Measurements from ENCODE around the gene AAMP.

AAMP gene

GRCh38 chr2:218218268-218219185, 51.4 kb downstream of the AAMP start:
- DNase-seq (ENCODE audit: low read depth): peak; percentile 61
- no peak for TF ChIP-seq CTCF (IDR thresholded peaks at IDR 0.05; ENCODE audit: low read depth, low read length, missing control alignments)
- H3K4me3 ChIP-seq (ENCODE audit: low read depth, low read length): peak overlapping the region; percentile 94

GRCh38 chr2:218217360-218218267, 52.3 kb downstream of the AAMP start:
- H3K4me3 ChIP-seq (ENCODE audit: low read depth, low read length): peak overlapping the region; percentile 94
- DNase-seq (ENCODE audit: low read depth): peak; percentile 30
- no peak for TF ChIP-seq CTCF (IDR thresholded peaks at IDR 0.05; ENCODE audit: low read depth, low read length, missing control alignments)

- DNase-seq (ENCODE audit: low read depth): peak; percentile 76
- peak within 1 kb of the TSS; percentile 94 for H3K4me3 ChIP-seq (ENCODE audit: low read depth, low read length)
- no peak for TF ChIP-seq CTCF (IDR thresholded peaks at IDR 0.05; ENCODE audit: low read depth, low read length, missing control alignments)
These were observed 53.1 kb downstream of the AAMP start, which contains the start of gene ARPC2 for GRCh38 chr2:218216674-218217359. Gene ARPC2, plus strand, starts transcription at chr2:218217189. Its CDS starts 282 bp downstream, at chr2:218217471.

GRCh38 chr2:218216336-218216673, 53.6 kb downstream of the AAMP start:
- DNase-seq (ENCODE audit: low read depth): no peak
- peak overlapping the region; percentile 94 for H3K4me3 ChIP-seq (ENCODE audit: low read depth, low read length)
- no peak for TF ChIP-seq CTCF (IDR thresholded peaks at IDR 0.05; ENCODE audit: low read depth, low read length, missing control alignments)

Data from GM12864 (cell line).